ENCODE results near the gene EIF4G3. TPM values are rescaled to one million over a fixed set of nuclear protein-coding genes. Genes with fewer than 3 reads are reported as not detected.
"Not testable (repeated sequence)": the region's sequence is repeated elsewhere in the genome, so short reads cannot be mapped to it uniquely, and the experiment has no call there.

EIF4G3 gene
- polyA plus RNA-seq, 3 donors: 5.1 to 34.2 (median 5.8) TPM

- Histone ChIP-seq H3K4me3 (replicated peaks in 1 of 3; ENCODE audit: low read depth in 2 of 3, low read length in 3 of 3) (no peak overlapping the region), H3K9me3 (replicated peaks in 1 of 2; ENCODE audit: control insufficient read depth in 1 of 2, insufficient read depth in 1 of 2, low read length in 2 of 2) (no peaks in the 10 kb centered on the region), H3K27me3 (ENCODE audit: control insufficient read depth in 2 of 2, insufficient read depth in 2 of 2, low read length in 2 of 2) (no peaks in the 10 kb centered on the region), H3K9ac (ENCODE audit: insufficient read depth, low read length, poor library complexity, severe bottlenecking) (no peak overlapping the region), H3K27ac (ENCODE audit: low read depth in 1 of 2, low read length in 2 of 2) (no peak overlapping the region), H3K36me3 (replicated peaks in 1 of 2; ENCODE audit: control insufficient read depth in 1 of 2, insufficient read depth in 2 of 2, low read length in 2 of 2) (peaks cover 0 to under 1% of the 10 kb centered on the region in 2 donors), H4K20me1 (ENCODE audit: insufficient read depth, low read length) (no peaks in the 10 kb centered on the region), H3K4me1 (ENCODE audit: control insufficient read depth in 1 of 2, insufficient read depth in 2 of 2, low read length in 2 of 2) (no peaks in the 10 kb centered on the region), H2AFZ (ENCODE audit: insufficient read depth, low read depth, low read length, poor library complexity, severe bottlenecking) (no peak overlapping the region), H3K4me2 (replicated peaks; ENCODE audit: extremely low read depth, low read length, poor library complexity, severe bottlenecking) (no peak overlapping the region), H3K79me2 (ENCODE audit: insufficient read depth, low read length) (no peaks in the 10 kb centered on the region)
- Mint-ChIP-seq H3K27ac (peak overlapping the region in 2 of 7 donors; percentile 20 to 30), H3K36me3 (peaks cover 4 to 10% of the 10 kb centered on the region in 2 donors), H3K27me3 (ENCODE audit: low read depth in 3 of 3) (no peaks in the 10 kb centered on the region), H3K9me3 (no peaks in the 10 kb centered on the region), H3K4me3 (no peak overlapping the region), H3K4me1 (peaks cover 11% of the 10 kb centered on the region)
- TF ChIP-seq CTCF (IDR thresholded peaks at IDR 0.05): no peak
- DNase-seq: no peak
- intact Hi-C loops (cut with micrococcal nuclease): no loop called here
Observed at GRCh38 chr1:21059021-21059420, 117.7 kb downstream of the EIF4G3 start.

GRCh38 chr1:21058035-21058793, 118.5 kb downstream of the EIF4G3 start:
- 60% methylated on average over 1 of the region's 3 CpGs for WGBS (ENCODE audit: insufficient coverage)
- Histone ChIP-seq H3K36me3 (replicated peaks in 1 of 2; ENCODE audit: control insufficient read depth in 1 of 2, insufficient read depth in 2 of 2, low read length in 2 of 2) (no peaks in the 10 kb centered on the region), H3K4me2 (replicated peaks; ENCODE audit: extremely low read depth, low read length, poor library complexity, severe bottlenecking) (no peak overlapping the region), H3K79me2 (ENCODE audit: insufficient read depth, low read length) (no peaks in the 10 kb centered on the region), H2AFZ (ENCODE audit: insufficient read depth, low read depth, low read length, poor library complexity, severe bottlenecking) (no peak overlapping the region), H3K27me3 (ENCODE audit: control insufficient read depth in 2 of 2, insufficient read depth in 2 of 2, low read length in 2 of 2) (no peaks in the 10 kb centered on the region), H3K27ac (ENCODE audit: low read depth in 1 of 2, low read length in 2 of 2) (no peak overlapping the region), H3K4me3 (replicated peaks in 1 of 3; ENCODE audit: low read depth in 2 of 3, low read length in 3 of 3) (no peak overlapping the region), H3K9me3 (replicated peaks in 1 of 2; ENCODE audit: control insufficient read depth in 1 of 2, insufficient read depth in 1 of 2, low read length in 2 of 2) (no peaks in the 10 kb centered on the region), H3K9ac (ENCODE audit: insufficient read depth, low read length, poor library complexity, severe bottlenecking) (no peak overlapping the region), H4K20me1 (ENCODE audit: insufficient read depth, low read length) (no peaks in the 10 kb centered on the region), H3K4me1 (ENCODE audit: control insufficient read depth in 1 of 2, insufficient read depth in 2 of 2, low read length in 2 of 2) (no peaks in the 10 kb centered on the region)
- Mint-ChIP-seq H3K4me3 (no peak overlapping the region), H3K27ac (no peak overlapping the region), H3K9me3 (no peaks in the 10 kb centered on the region), H3K4me1 (peaks cover 11% of the 10 kb centered on the region), H3K27me3 (ENCODE audit: low read depth in 3 of 3) (no peaks in the 10 kb centered on the region), H3K36me3 (peaks cover 4 to 9% of the 10 kb centered on the region in 2 donors)
- DNase-seq: no peak
- no peak for TF ChIP-seq CTCF (IDR thresholded peaks at IDR 0.05)
- intact Hi-C loops (cut with micrococcal nuclease): no loop called here

GRCh38 chr1:21053189-21053928, 123.3 kb downstream of the EIF4G3 start:
- H3K9me3 ChIP-seq (replicated peaks in 1 of 2; ENCODE audit: control insufficient read depth in 1 of 2, insufficient read depth in 1 of 2, low read length in 2 of 2); H3K27me3 Mint-ChIP-seq (ENCODE audit: low read depth in 3 of 3); H4K20me1 ChIP-seq (ENCODE audit: insufficient read depth, low read length); H2AFZ ChIP-seq (ENCODE audit: insufficient read depth, low read depth, low read length, poor library complexity, severe bottlenecking); H3K9ac ChIP-seq (ENCODE audit: insufficient read depth, low read length, poor library complexity, severe bottlenecking); H3K4me3 ChIP-seq (replicated peaks in 1 of 3; ENCODE audit: low read depth in 2 of 3, low read length in 3 of 3); DNase-seq; H3K27ac ChIP-seq (ENCODE audit: low read depth in 1 of 2, low read length in 2 of 2); H3K4me2 ChIP-seq (replicated peaks; ENCODE audit: extremely low read depth, low read length, poor library complexity, severe bottlenecking); H3K79me2 ChIP-seq (ENCODE audit: insufficient read depth, low read length); H3K27me3 ChIP-seq (ENCODE audit: control insufficient read depth in 2 of 2, insufficient read depth in 2 of 2, low read length in 2 of 2); intact Hi-C loops (cut with micrococcal nuclease); H3K9me3 Mint-ChIP-seq; H3K4me3 Mint-ChIP-seq: not testable (repeated sequence)
- H3K4me1 Mint-ChIP-seq: peaks cover 20% of the 10 kb centered on the region
- peaks cover 9 to 17% of the 10 kb centered on the region in 2 donors for H3K36me3 Mint-ChIP-seq
- peak overlapping the region in 1 of 7 donors; percentile 18 for H3K27ac Mint-ChIP-seq
- peaks cover 15 to 20% of the 10 kb centered on the region in 2 donors for H3K4me1 ChIP-seq (ENCODE audit: control insufficient read depth in 1 of 2, insufficient read depth in 2 of 2, low read length in 2 of 2)
- peaks cover 6 to 19% of the 10 kb centered on the region in 2 donors for H3K36me3 ChIP-seq (replicated peaks in 1 of 2; ENCODE audit: control insufficient read depth in 1 of 2, insufficient read depth in 2 of 2, low read length in 2 of 2)
- no CpG with 5 or more reads among the region's 59 CpGs for WGBS (ENCODE audit: insufficient coverage)
